ES-I3 (cell line): ENCODE results near the gene DAZAP1.

Source experiments
- H3K36me3 ChIP-seq: 2 replicates; pipeline ENCODE4 v1.6.1; 2013; ENCODE audit warnings: mild to moderate bottlenecking, low read length, control low read depth, moderate library complexity; ENCODE audit not compliant: insufficient read depth
- H3K4me1 ChIP-seq: 2 replicates; pipeline ENCODE4 v1.6.1; 2013; ENCODE audit warnings: mild to moderate bottlenecking, control low read depth, low read length; ENCODE audit not compliant: insufficient read depth
- H3K9ac ChIP-seq: 2 replicates; pipeline ENCODE4 v1.6.1; 2013; ENCODE audit warnings: low read depth, mild to moderate bottlenecking, low read length, moderate library complexity
- H3K9me3 ChIP-seq: 2 replicates; pipeline ENCODE4 v1.6.1; 2013; ENCODE audit warnings: mild to moderate bottlenecking, low read length, moderate library complexity; ENCODE audit not compliant: control insufficient read depth, insufficient read depth

DAZAP1 gene

GRCh38 chr19:1407528-1408299 lies at the start of gene DAZAP1:
Gene DAZAP1 (plus strand): TSS chr19:1407586. CDS start chr19:1407774, 188 bp downstream.
- Histone ChIP-seq H3K4me1 (peaks cover 6% of the 10 kb centered on the region), H3K9ac (peak within 1 kb of the TSS; percentile 76), H3K9me3 (no peaks in the 10 kb centered on the region), H3K36me3 (no peaks in the 10 kb centered on the region)

- peaks cover 18% of the 10 kb centered on the region for H3K36me3 ChIP-seq
- H3K4me1 ChIP-seq = peaks cover 33% of the 10 kb centered on the region; the same call in 1 of the 2 replicates
- H3K9ac ChIP-seq = no peak overlapping the region
- H3K9me3 ChIP-seq = no peaks in the 10 kb centered on the region
These were observed 47.1 kb upstream of the DAZAP1 start for GRCh38 chr19:1360126-1360817.

GRCh38 chr19:1360818-1361461 lies 46.4 kb upstream of the DAZAP1 start:
- Histone ChIP-seq H3K36me3 (peaks cover 18% of the 10 kb centered on the region), H3K9me3 (no peaks in the 10 kb centered on the region), H3K9ac (no peak overlapping the region), H3K4me1 (peaks cover 32% of the 10 kb centered on the region; the same call in 1 of the 2 replicates)

GRCh38 chr19:1361601-1362386 lies 45.6 kb upstream of the DAZAP1 start:
- no peaks in the 10 kb centered on the region for H3K9me3 ChIP-seq
- H3K4me1 ChIP-seq = peaks cover 25% of the 10 kb centered on the region; the same call in 1 of the 2 replicates
- H3K36me3 ChIP-seq = peaks cover 18% of the 10 kb centered on the region
- H3K9ac ChIP-seq = no peak overlapping the region

GRCh38 chr19:1362387-1363257 lies 44.8 kb upstream of the DAZAP1 start:
- H3K36me3 ChIP-seq = peaks cover 18% of the 10 kb centered on the region
- H3K9ac ChIP-seq = no peak overlapping the region
- no peaks in the 10 kb centered on the region for H3K9me3 ChIP-seq
- H3K4me1 ChIP-seq = peaks cover 17% of the 10 kb centered on the region; the same call in 1 of the 2 replicates

GRCh38 chr19:1363599-1363998 lies 43.8 kb upstream of the DAZAP1 start:
- peaks cover 9% of the 10 kb centered on the region; the same call in 1 of the 2 replicates for H3K4me1 ChIP-seq
- no peak overlapping the region for H3K9ac ChIP-seq
- peaks cover 11% of the 10 kb centered on the region for H3K36me3 ChIP-seq

GRCh38 chr19:1364070-1364704 lies 43.2 kb upstream of the DAZAP1 start:
- H3K9me3 ChIP-seq = no peaks in the 10 kb centered on the region
- H3K4me1 ChIP-seq = peaks cover 7% of the 10 kb centered on the region; the same call in 1 of the 2 replicates
- H3K36me3 ChIP-seq = peaks cover 8% of the 10 kb centered on the region
- no peak overlapping the region for H3K9ac ChIP-seq

More at GRCh38 chr19:1363599-1363998, 43.8 kb upstream of the DAZAP1 start:
- no peaks in the 10 kb centered on the region for H3K9me3 ChIP-seq

GRCh38 chr19:1365319-1366269 lies 41.8 kb upstream of the DAZAP1 start:
- Histone ChIP-seq H3K4me1 (0 out of 2 replicates have a peak, but pooled peaks cover 3% of the 10 kb centered on the region), H3K9ac (no peak overlapping the region; the same call in 1 of the 2 replicates), H3K9me3 (no peaks in the 10 kb centered on the region), H3K36me3 (peaks cover 6% of the 10 kb centered on the region)

GRCh38 chr19:1366296-1366695 lies 41.1 kb upstream of the DAZAP1 start:
- Histone ChIP-seq H3K9me3 (no peaks in the 10 kb centered on the region), H3K9ac (no peak overlapping the region), H3K4me1 (no peaks in the 10 kb centered on the region), H3K36me3 (peaks cover 6% of the 10 kb centered on the region)

- Histone ChIP-seq H3K9ac (no peak overlapping the region), H3K36me3 (peaks cover 6% of the 10 kb centered on the region), H3K4me1 (no peaks in the 10 kb centered on the region), H3K9me3 (no peaks in the 10 kb centered on the region)
These were observed 40.2 kb upstream of the DAZAP1 start for GRCh38 chr19:1366899-1367870.

- Histone ChIP-seq H3K9ac (no peak overlapping the region), H3K9me3 (no peaks in the 10 kb centered on the region), H3K4me1 (no peaks in the 10 kb centered on the region), H3K36me3 (peaks cover 6% of the 10 kb centered on the region)
These were observed 38.1 kb upstream of the DAZAP1 start for GRCh38 chr19:1369214-1369805.
